NCI-H2107 treated with DMSO at 0.1 percent for 48 hours (cell line): Measurements from ENCODE around the gene ACSS1.

ENCODE experiments used
- DNase-seq: peaks from one replicate; lab custom pipeline; 2025; ENCODE audit not compliant: unreplicated experiment; lab: John Stamatoyannopoulos, UW

Gene ACSS1

DNA sequence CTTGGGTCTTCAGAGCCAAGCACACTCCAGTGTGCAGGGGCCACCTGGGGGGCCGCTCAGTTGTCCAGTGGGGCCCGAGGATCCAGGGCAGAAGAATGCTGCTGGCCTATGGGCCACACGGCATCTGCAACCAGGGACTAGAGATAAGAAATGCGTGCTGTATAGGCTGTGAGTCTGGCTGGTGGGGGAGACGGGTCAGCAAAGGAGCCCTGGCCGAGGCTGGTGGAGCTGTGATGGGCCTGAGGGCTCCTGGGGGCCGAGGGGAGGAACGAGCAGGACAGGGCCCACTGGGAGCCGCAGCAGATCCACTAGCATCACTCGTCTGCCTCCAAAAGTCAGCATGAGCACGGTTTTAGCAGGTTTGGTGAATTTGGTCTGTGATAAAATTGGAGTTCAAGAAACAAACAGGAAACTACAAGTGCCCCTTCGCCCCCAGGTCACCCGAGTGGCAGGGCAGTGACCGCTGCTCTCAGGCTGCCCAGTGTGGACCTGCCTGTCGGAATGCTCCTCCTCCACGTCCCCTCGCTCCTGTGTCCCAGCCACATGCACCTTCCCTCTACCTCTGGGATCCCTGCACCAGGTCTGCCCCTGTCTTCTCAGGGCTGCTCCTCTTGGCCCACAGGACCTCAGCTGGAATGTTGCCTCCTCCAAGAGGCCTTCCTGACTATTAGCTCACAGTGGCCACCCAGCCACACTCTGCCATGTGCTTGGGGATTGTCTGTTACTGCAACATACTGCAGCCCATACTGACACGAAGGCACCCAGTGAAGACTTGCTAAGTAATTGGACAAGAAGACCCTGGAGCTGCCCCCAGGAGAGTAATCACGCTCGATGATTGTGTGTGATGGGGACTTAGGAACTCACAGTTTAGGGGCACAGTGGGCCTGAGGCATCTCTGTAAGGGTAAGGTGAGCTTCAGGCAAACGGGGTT is 10.9 kb downstream of the ACSS1 start:
- DNase-seq = no peak

DNA sequence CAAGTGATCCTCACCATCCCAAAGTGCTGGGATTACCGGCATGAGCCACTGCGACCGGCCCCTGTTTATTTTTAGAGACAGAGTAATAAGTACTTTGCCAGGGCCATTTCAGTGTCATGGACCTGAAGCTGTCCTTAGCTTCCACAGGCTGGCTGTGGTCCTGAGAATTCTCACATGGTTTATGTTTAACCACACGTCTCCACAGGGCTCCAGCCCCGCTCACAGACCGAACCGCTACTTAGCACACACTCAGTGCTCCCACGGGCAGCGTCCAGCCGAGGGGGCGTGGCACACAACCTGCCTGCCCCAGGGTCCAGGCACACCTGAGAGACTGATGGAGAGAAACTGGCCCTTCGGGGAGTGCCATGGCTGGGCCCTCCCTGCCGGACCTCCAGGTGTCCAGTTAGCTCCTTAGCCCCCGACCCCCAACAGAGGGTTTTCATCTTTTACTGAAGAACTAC is 11.7 kb downstream of the ACSS1 start:
- DNase-seq = no peak

DNA sequence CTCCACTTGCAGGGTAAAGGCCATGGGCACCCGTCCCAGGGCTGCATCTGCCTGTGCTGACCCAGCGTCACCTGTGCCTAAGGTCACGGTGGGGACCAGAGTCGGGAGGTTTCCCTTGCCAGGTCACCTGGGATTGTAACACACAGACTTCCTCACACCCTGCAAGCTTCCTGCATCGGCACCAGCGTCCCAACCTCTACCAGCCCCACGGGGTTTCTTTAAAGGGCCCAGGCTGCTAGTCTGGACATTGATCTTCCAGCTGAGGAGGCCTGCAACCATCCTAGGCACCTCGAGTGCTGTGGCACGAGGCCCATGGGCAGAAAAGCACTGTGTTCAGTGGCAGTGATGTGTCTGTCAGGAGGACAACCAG is 12.6 kb downstream of the ACSS1 start:
- DNase-seq = no peak

DNA sequence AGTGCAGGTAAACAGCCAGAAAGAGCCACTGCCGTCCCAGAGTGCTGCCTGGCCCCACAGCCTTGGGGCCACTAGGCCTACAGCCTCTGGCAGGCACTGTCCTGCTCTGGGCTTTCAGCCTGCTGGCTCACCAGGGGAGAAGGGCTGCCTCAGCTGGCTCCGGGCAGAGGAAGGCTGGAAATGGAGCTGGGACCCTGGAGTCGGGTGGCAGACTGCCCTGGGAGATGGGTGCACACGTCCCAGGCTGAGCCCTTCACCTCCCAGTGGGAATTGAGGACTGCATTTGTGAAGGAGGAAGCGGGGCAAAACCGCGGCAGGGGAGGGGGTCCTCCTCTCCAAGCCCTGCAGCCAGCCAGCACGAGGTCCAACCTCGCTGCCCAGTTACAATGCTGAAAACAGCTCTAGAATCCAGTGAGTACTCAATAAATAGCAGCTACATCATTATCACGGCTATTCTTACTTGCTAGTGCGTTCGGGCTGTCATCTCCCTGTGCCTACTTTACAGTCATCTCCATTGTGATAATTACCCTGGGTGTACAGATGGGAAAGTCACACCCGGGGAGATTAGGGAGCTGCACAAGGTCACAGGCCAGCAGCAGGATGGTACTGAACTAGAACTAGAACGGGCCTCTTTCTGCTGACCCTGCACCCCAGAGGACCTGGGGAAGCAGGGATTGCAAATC is 13.1 kb downstream of the ACSS1 start:
- no peak for DNase-seq

DNA sequence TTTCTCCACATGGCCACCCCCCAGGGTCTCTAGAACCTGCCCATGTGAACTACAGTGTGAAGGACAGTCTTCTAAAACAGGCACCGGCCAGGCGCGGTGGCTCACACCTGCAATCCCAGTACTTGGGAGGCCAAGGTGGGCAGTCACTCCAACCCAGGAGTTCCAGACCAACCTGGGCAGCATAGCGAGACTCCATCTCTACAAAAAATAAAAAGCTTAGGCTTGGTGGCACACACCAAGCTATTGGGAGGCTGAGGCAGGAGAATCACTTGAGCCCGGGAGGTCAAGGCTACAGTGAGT is 13.7 kb downstream of the ACSS1 start:
- no peak for DNase-seq

DNA sequence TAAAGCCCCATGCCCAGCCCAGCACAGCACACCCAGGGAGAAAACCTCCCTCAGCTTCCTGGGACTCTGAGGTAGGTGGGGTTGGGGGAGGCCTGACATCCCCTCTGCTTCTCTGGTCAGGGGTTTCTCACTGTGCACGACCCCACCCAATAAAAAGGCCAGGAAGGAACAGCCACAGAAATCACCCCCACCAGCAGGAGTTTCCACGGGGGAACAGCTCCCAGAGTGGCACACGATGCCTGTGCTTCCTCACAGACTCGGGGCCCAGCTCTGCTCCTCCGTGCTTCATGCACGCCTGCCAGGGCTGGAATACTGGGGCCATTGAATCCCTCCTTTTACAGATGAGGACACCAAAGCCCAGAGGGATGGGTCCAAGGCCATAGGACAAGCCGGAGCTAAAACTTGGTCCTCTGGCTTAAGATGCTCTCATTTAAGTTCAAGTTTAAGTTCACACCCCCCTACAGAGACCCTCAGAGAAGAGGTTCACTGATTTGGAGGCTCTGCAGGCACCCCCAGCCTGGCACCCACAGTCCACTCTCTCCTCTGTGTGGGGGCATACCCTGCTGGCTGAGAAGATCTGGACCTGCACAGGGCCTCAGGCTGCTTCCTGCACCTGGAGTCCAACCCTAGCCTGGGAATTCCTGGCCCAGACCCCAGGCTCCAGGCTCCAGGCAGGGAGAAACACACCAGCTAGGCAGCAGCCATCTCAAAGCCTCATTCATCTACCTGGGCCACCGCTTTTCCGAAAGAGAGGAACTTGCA is 14.3 kb downstream of the ACSS1 start:
- DNase-seq = no peak

DNA sequence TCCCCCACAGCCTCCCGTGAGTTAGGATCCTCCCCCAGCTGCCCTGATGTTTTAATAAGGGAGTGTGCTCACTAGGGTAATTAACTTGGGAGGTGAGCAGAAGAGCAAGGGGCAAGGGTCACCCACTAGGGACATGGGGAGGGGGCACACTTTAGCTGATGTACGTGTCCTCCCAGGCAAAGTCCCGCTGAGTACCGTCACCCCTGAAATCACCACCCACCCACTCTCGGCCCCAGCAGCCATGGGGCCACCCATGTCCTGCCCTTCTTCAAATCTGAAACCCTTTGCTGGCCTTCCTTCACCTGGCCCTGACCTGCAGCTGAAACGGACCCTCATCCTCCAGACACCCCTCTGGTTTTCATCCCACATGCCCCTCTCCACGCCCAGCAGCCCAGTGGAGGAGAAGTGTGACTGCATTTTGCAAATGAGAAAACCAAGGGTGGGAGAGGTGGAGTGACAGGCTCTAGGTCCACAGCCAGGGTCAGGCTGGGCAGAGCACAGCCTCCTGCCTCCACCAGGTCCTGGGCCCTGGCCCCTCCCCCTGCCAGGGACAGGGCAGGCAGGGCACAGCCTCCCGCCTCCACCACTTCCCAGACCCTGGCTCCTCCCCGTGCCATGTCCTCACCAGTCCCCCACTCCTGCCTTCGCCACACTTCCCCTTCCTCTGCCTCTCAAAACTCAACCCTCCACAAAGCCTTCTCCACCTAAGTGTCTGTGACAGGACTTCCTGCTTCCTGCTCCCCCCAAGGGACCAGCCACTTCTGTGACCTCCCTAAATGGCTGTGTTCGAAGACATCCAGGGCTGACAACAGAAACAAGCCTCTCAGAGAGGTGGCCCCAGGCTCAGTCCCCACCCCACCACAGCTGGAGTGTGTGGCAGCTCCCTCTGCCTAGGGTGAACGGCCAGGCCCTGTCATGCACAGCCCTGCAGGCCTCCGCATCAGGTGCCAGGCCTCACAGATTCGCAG is 15.1 kb downstream of the ACSS1 start:
- DNase-seq = no peak

DNA sequence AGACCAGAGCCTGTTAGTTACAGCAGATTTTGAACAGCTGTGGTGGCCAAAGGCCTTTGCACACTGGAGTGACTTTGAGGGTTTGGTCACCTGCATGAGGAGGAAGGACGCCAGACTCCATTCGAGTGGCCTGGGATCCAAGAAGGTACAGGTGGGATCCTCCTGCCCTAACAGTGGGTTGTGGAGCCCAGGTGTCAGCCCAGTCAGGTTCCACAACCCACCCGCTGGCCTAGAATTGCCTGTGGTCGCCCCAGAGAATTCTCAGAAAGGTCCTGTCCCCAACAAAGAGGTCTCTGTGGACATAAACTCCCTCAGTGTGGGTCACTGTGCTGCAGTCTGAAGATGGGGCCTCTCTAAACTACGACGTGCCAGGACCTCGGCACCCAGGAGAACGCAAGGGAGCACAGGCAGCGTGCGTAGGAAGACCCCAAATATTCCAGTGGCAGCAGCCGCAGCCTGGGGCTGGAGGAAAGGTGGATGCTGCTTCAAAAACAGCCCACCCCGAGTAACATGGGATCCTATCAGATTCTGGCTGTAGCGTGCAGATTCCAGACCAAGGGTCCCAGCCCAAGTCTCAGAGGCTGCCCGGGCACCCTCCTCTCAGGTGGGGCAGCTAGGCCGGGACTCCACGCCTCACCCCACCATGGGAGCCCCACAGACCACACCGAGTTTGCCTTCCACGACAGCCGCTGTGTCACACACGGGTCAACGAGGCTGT is 16.0 kb downstream of the ACSS1 start:
- DNase-seq = no peak

DNA sequence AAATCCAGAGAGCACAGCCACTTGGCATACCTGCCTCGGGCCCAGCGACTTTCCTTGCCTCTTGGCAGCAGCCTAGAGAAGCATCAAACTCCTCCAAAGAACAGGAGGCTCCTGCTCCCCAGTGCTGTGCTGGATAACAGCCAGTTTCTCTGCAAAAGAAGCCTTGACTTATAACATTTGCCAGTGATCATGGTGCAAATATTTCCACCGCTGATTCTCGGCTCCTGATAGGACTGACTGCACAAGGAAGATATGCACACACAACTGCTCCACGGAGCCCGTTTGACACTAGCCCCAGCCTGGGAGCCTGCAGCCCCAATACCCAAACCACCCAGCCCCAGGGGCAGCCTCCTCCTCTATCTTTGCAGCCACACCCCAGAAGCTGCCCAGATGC is 17.5 kb downstream of the ACSS1 start:
- no peak for DNase-seq

DNA sequence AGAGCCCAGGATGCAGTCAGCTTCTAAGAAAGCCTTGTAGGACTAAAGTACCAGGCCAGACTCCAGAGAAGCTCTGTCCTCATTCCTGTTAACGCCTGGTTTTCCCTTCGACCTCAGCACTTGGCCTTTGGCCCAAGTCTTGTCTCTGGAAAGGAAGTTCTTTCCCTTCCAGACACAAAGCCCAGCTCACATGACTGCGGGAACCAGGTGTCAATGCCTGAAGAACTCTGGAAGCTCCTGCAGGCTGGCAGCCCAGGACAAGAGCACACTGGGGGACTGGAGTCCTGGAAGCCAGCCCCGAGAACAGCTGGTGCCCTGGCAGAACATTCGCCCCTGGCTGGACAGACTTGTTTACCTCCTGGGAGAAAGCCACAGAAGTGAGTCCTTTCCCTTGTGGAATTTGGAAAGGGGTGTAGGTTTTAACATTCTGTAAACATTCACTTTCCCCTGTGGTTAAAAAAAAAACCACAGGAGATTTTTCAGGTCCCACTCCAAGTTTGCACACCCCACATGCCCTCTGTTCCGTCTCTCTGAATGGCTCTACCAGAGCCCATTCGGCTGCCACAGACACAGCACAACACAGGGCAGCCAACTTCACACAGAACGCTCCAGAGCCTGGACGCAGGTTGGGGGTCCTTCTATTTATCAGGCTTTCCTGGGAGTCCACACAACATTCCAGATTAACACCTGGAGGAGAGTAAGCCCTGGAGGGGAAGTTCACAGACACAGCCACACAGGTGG is 18.1 kb downstream of the ACSS1 start:
- DNase-seq = peak; percentile 11

DNA sequence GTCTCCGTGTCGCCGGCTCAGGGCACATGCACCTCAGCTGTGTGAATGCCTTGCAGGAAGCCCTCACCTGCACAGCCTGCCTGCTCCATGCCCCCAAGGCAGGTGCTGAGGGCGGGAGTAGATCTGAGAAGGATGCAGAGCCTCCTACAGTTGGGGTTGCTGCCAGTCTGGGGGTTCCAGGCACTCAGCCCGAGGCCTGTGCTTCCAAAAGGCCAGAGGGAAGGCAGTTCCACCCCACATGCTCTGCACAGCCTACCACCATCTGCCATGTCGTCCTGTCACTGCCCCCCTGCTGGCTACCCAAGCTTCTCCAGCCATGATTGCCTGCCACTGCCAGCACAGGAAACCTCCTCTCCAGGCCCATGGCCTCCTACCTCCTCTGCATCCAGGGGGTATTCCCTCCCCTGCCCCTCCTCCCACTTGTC is 19.3 kb downstream of the ACSS1 start:
- DNase-seq = no peak

DNA sequence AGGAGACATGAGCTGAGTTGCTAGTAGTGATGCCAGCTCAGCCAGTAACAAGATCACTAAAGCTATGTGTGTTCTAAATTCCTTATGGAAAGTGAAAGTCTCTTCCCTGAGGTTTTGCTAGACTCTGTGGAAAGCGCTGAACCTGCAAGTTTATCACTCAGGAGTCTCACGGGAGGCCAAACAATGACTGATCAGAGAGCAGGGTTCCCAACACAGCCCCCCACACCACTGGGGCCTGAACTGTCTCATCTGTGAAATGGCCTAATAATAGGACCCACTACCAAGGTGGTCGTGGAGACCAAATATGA is 19.9 kb downstream of the ACSS1 start:
- DNase-seq = no peak

DNA sequence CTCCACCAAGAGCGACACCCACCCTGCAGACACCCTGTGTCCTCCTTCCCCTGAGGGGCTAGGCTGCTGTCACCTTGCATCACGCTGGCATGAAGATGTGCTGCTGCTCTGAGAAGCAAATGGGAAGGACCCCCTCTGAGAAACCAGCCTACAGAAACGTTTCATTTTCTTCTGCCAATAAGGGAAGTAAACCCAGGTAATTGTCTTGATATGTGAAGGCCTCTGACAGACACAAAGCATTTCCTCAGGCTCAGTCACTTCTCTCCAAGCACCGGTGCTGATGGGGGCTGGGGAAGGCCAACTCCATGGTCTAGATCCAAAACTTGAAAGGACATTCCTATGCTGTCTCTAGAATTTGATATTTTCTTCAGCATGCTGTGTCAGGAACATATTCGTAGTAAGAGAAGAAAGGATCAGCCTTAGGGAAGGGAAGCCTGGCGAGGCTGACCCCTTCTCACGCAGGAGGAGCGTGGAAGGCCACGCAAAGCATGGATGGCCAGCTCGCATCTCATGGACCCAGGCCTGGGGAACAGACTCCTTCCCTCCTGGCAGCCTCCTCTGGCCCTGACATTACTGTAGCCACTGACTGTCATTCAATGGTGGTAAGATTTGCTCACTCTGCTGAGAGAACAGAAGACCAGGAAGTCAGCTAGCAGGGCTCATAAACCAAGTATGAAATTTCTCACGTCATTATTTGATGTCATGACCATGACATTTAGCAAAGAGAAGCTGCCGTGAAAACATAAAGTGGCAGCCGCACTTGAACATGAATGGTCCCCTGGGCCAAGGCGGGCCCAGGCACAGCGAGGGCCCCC is 20.4 kb downstream of the ACSS1 start:
- peak; percentile 13 for DNase-seq

DNA sequence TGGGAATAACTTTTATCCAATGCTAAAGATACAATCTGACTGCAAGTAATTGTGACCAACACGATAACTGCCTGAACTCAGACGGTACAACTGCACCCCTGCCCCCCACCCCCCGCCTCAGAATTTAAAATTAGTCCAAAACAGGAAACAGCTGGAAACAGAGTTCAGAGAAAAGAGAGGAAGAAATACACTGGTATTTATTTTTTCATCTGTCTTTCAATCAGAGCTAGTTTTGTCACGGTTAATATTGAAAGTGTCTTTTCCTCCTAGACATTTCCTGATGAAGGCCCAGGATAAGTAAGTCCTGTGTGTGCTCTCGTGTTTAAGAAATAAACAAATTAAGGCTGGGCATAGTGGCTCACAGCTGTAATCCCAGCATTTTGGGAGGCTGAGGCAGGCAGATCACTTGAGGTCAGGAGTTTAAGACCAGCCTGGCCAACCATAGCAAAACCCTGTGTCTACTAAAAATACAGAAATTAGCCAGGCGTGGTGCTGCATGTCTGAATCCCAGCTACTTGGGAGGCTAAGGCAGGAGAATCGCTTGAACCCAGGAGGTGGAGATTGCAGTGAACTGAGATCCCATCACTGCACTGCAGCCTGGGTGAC is 21.5 kb downstream of the ACSS1 start:
- no peak for DNase-seq

DNA sequence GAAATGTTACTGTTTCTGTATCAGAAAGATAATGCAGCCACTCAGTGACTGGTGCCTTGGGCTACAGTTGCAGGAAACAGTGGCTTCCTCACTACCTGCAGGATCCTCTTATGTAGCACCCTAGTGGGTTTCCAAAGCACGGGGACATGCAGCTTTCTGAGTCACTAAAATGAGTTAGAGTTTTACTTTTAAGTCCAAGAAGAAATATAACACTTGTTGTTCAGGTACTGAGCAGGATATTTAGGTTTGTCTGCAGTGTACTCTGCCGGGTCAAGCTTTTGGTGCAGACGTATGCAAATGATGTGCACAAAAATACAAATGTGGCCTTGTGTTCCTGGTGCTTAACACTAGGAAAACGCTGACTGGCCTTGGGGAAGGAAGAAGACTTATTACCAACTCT is 22.0 kb downstream of the ACSS1 start:
- no peak for DNase-seq

DNA sequence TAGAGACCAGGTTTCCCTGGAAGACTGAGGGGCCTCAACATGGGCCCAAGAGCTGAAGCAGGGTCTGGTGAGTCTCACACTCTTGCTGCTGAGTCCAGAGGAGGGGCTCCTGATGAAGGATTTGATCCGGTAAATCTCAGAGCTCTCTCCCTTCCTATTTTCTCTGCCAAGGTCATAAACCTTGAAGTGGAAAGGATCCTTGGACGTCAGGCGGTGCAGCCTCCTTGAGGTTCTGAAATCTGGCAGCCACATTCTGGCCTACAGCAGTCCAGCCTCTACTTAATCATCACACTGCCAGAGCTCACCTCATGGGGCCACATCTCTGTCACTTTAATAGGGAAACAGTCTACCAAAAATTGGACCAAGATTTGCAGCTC is 24.0 kb downstream of the ACSS1 start:
- DNase-seq = no peak

DNA sequence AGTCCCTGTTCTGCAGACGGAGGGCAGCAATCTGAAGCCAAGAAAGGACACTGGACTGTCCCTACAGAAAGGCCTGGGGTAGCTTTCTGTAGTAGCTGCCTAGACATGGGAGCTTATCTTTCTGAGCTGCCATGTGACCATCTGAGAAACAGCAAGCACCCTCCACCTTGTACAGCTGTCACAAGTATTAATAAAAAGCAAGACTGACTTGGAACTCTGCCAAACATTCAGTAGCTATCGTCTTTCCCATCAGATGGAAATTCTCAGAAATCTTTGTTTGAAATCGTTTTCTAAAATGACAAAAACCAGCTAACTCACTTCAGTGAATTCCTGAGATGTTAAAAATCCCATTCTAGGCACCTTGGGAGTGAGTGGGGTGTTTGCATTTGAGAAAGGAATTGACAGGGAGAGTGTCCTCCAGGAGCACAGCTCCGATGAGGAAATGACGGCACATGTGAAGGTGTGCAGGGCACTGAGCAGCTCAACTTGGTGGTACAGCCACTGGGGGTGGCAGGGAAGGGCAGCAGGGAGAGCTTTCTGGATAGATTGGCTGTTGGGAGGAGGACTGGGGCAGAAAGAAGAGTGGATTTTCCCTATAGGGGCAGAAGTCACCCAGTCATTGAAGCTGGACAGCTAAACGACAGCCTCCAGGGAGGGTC is 24.5 kb downstream of the ACSS1 start:
- no peak for DNase-seq
